ENCODE data around the gene FCHSD2. TPM values are rescaled to one million over a fixed set of nuclear protein-coding genes. Genes with fewer than 3 reads are reported as not detected.
"Not testable (repeated sequence)": the region's sequence is repeated elsewhere in the genome, so short reads cannot be mapped to it uniquely, and the experiment has no call there.

FCHSD2 gene
- total RNA-seq, 1 donor from 2014 or later = 19.2 TPM

- DNase-seq (ENCODE audit: low spot score) = no peak
- no peak for ATAC-seq
These were observed 123.3 kb downstream of the FCHSD2 start for GRCh38 chr11:73018856-73019255.

GRCh38 chr11:73017024-73017751, 124.9 kb downstream of the FCHSD2 start:
- ATAC-seq = no peak
- DNase-seq (ENCODE audit: low spot score) = no peak

- DNase-seq (ENCODE audit: low spot score) = no peak
- ATAC-seq = peak; percentile 53
These were observed 129.1 kb downstream of the FCHSD2 start for GRCh38 chr11:73013021-73013420.

GRCh38 chr11:73012121-73012863, 129.8 kb downstream of the FCHSD2 start:
- no peak for DNase-seq (ENCODE audit: low spot score)
- no peak for ATAC-seq

GRCh38 chr11:73011126-73011817, 130.8 kb downstream of the FCHSD2 start:
- ATAC-seq (peak; percentile 33), DNase-seq (ENCODE audit: low spot score) (no peak)

GRCh38 chr11:73009972-73010371, 132.1 kb downstream of the FCHSD2 start:
- DNase-seq (ENCODE audit: low spot score) (no peak), ATAC-seq (no peak)

GRCh38 chr11:73004088-73004487, 138.0 kb downstream of the FCHSD2 start:
- no peak for DNase-seq (ENCODE audit: low spot score)
- ATAC-seq = no peak

GRCh38 chr11:73003088-73003487, 139.0 kb downstream of the FCHSD2 start:
- no peak for DNase-seq (ENCODE audit: low spot score)
- no peak for ATAC-seq

GRCh38 chr11:73002214-73002613, 139.9 kb downstream of the FCHSD2 start:
- no peak for DNase-seq (ENCODE audit: low spot score)
- no peak for ATAC-seq

GRCh38 chr11:73001615-73002014, 140.5 kb downstream of the FCHSD2 start:
- DNase-seq (ENCODE audit: low spot score) = no peak
- ATAC-seq = peak; percentile 12

- DNase-seq (ENCODE audit: low spot score) (no peak), ATAC-seq (no peak)
These were observed 143.4 kb downstream of the FCHSD2 start for GRCh38 chr11:72998676-72999075.

- DNase-seq (ENCODE audit: low spot score) = no peak
- peak; percentile 64 for ATAC-seq
These were observed 145.2 kb downstream of the FCHSD2 start for GRCh38 chr11:72996959-72997358.

- no peak for DNase-seq (ENCODE audit: low spot score)
- ATAC-seq = peak; percentile 37
These were observed 152.4 kb downstream of the FCHSD2 start for GRCh38 chr11:72989727-72990126.

- ATAC-seq = no peak
- no peak for DNase-seq (ENCODE audit: low spot score)
These were observed 153.3 kb downstream of the FCHSD2 start for GRCh38 chr11:72988821-72989220.

- ATAC-seq (no peak), DNase-seq (ENCODE audit: low spot score) (no peak)
These were observed 156.5 kb downstream of the FCHSD2 start for GRCh38 chr11:72985645-72986044.

GRCh38 chr11:72984453-72985077, 157.6 kb downstream of the FCHSD2 start:
- ATAC-seq (no peak), DNase-seq (ENCODE audit: low spot score) (no peak)

GRCh38 chr11:72983560-72983959, 158.6 kb downstream of the FCHSD2 start:
- DNase-seq (ENCODE audit: low spot score) = no peak

GRCh38 chr11:72981971-72982685, 160.0 kb downstream of the FCHSD2 start:
- ATAC-seq (no peak), DNase-seq (ENCODE audit: low spot score) (no peak)

More at GRCh38 chr11:72983560-72983959, 158.6 kb downstream of the FCHSD2 start:
- no peak for ATAC-seq

GRCh38 chr11:72981080-72981479, 161.0 kb downstream of the FCHSD2 start:
- no peak for ATAC-seq
- DNase-seq (ENCODE audit: low spot score) = no peak

- not testable (repeated sequence) for ATAC-seq; DNase-seq (ENCODE audit: low spot score)
These were observed 164.3 kb downstream of the FCHSD2 start for GRCh38 chr11:72977782-72978181.

- not testable (repeated sequence) for DNase-seq (ENCODE audit: low spot score); ATAC-seq
These were observed 165.6 kb downstream of the FCHSD2 start for GRCh38 chr11:72976522-72976892.

Measured in left lobe of liver (tissue), 2 donors.